NCI-H2196 treated with DMSO at 0.1 percent for 48 hours (cell line): ENCODE data around the gene TBX20.
"Not testable (repeated sequence)": the region's sequence is repeated elsewhere in the genome, so short reads cannot be mapped to it uniquely, and the experiment has no call there.

Experiments used
- DNase-seq: peaks from one replicate; lab custom pipeline; 2025; ENCODE audit not compliant: unreplicated experiment; lab: John Stamatoyannopoulos, UW

TBX20 gene

GRCh38 chr7:35255443-35256255 is 1.7 kb upstream of the TBX20 start:
- DNase-seq: no peak

GRCh38 chr7:35254496-35255442 is 869 bp upstream of the TBX20 start:
- DNase-seq: no peak

GRCh38 chr7:35253460-35253709 is 515 bp downstream of the TBX20 start:
- no peak for DNase-seq

GRCh38 chr7:35252612-35253459 is 1.1 kb downstream of the TBX20 start:
- no peak for DNase-seq

GRCh38 chr7:35251606-35252310 is 2.1 kb downstream of the TBX20 start:
- DNase-seq: no peak

GRCh38 chr7:35250941-35251340 is 3.0 kb downstream of the TBX20 start:
- DNase-seq: no peak

- DNase-seq: no peak
Measured at GRCh38 chr7:35250452-35250851, 3.4 kb downstream of the TBX20 start.

- DNase-seq: no peak
Measured at GRCh38 chr7:35249537-35249907, 4.4 kb downstream of the TBX20 start.

GRCh38 chr7:35248576-35249536 is 5.0 kb downstream of the TBX20 start:
- no peak for DNase-seq

- no peak for DNase-seq
Measured at GRCh38 chr7:35246819-35247218, 7.1 kb downstream of the TBX20 start.

GRCh38 chr7:35241884-35242283 is 12.0 kb downstream of the TBX20 start:
- no peak for DNase-seq

GRCh38 chr7:35241436-35241835 is 12.5 kb downstream of the TBX20 start:
- no peak for DNase-seq

- DNase-seq: not testable (repeated sequence)
Measured at GRCh38 chr7:35241008-35241407, 12.9 kb downstream of the TBX20 start.

- DNase-seq: not testable (repeated sequence)
Measured at GRCh38 chr7:35238456-35238855, 15.4 kb downstream of the TBX20 start.

- no peak for DNase-seq
Measured at GRCh38 chr7:35232994-35233393, 20.9 kb downstream of the TBX20 start.

GRCh38 chr7:35231221-35231620 is 22.7 kb downstream of the TBX20 start:
- DNase-seq: not testable (repeated sequence)

- not testable (repeated sequence) for DNase-seq
Measured at GRCh38 chr7:35229116-35229780, 24.7 kb downstream of the TBX20 start.

- not testable (repeated sequence) for DNase-seq
Measured at GRCh38 chr7:35228496-35229051, 25.3 kb downstream of the TBX20 start.

GRCh38 chr7:35227438-35227837 is 26.5 kb downstream of the TBX20 start:
- not testable (repeated sequence) for DNase-seq
